Astrocyte of the cerebellum (primary cell): ENCODE results near the gene PHLDB1.

Experiments
- DNase-seq: peaks from one replicate; pipeline ENCODE4 v3.0.0-alpha.2; 2011; ENCODE audit warnings: low read depth
- H3K4me3 ChIP-seq: 2 replicates; pipeline ENCODE4 v1.5.1; 2011; ENCODE audit warnings: mild to moderate bottlenecking, low read depth, low read length, moderate library complexity
- in situ Hi-C: cut with HindIII; loops from 2 replicates; pipeline ENCODE4 v1.10.0; 2017; ENCODE audit warnings: low sequenced_read_pairs
- TF ChIP-seq, protein P1 (sequence below): IDR thresholded peaks from 2 replicates; pipeline ENCODE4 v1.5.1; 2012; ENCODE audit warnings: low read length, low read depth, moderate library complexity, mild to moderate bottlenecking; ENCODE audit errors: missing control alignments

Gene PHLDB1

DNA sequence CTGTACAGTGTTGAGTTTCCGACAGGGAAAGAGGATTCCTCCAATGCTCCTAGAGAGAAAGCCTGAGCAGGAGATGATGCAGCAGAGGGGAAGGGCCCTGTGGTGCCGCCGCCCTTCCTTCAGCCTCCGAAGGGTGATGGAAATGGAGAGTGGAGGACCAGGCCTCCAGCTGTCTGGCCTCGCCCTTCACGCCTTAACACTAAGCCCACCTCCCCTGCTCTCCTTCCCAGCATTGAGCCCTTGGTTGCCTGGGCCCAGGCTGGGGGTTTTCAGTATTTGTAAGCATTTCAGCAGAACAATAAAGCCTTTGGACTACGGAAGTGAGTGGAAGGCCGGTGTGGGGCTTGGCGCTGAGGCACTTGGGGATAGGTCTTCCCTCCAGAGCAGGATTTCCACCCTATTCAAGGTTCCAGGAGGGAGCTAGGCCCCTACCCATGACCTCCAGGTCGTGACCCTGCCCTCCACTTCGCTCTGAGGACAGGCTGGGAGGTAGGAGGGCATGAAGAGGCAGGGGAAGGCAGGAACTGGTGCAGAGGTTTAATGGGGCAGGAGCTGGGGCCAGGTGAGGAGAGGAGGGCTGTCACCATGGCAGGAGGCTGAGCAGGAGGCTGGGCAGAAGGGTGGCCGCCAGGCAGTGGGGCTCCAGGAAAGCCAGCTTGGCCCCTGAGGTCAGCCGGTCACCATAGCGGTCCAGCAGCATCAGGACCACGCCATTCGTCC, 50.5 kb downstream of the PHLDB1 start:
- in situ Hi-C loops = no loop called here
- H3K4me3 ChIP-seq = no peak overlapping the region
- TF ChIP-seq, protein P1, sequence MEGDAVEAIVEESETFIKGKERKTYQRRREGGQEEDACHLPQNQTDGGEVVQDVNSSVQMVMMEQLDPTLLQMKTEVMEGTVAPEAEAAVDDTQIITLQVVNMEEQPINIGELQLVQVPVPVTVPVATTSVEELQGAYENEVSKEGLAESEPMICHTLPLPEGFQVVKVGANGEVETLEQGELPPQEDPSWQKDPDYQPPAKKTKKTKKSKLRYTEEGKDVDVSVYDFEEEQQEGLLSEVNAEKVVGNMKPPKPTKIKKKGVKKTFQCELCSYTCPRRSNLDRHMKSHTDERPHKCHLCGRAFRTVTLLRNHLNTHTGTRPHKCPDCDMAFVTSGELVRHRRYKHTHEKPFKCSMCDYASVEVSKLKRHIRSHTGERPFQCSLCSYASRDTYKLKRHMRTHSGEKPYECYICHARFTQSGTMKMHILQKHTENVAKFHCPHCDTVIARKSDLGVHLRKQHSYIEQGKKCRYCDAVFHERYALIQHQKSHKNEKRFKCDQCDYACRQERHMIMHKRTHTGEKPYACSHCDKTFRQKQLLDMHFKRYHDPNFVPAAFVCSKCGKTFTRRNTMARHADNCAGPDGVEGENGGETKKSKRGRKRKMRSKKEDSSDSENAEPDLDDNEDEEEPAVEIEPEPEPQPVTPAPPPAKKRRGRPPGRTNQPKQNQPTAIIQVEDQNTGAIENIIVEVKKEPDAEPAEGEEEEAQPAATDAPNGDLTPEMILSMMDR = no peak
- DNase-seq = no peak

DNA sequence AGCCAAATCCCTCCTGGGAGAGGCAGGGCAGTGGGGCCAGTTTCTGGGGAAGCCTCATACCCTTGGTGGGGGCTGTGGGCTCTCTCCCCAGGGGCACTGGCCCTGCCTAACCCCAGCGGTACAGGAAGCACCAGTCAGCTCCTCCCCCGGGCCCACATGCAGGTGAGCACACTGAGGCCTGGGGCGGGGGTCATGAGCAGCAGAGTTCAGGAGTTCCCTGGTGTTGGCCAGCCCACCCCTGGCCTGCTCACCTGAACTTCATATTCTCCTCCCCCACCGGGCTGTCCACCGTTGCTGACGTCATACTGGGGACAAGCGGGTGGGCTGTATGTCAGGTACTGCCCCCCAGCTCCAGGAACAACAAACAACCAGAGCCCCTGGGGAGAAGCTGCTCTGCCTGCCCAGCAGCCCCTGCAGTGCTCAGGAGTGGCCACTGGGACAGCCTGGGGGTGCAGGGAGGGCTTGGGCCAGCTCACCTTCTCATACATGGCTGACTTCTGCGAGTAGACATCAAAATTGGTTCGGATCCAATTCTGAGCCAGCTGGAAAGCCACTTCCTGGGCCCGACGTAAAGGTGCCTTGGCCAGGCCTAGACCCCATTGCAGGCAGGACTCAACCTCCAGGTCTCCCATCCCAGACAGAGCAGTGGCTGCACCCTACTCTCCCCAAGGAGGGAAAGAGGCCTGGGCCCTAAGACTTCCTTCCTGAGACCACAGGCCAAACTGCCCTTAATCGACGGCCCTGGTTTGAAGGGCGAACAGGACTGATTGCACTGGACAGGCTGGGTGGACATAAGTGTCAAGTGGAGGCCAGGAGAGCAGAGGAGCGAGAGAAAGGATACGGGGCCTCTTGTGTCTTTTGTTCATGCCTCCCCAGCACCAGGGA, 51.3 kb downstream of the PHLDB1 start:
- DNase-seq = no peak
- in situ Hi-C loops = no loop called here
- TF ChIP-seq, protein P1 = peak; percentile 25
- no peak overlapping the region for H3K4me3 ChIP-seq

DNA sequence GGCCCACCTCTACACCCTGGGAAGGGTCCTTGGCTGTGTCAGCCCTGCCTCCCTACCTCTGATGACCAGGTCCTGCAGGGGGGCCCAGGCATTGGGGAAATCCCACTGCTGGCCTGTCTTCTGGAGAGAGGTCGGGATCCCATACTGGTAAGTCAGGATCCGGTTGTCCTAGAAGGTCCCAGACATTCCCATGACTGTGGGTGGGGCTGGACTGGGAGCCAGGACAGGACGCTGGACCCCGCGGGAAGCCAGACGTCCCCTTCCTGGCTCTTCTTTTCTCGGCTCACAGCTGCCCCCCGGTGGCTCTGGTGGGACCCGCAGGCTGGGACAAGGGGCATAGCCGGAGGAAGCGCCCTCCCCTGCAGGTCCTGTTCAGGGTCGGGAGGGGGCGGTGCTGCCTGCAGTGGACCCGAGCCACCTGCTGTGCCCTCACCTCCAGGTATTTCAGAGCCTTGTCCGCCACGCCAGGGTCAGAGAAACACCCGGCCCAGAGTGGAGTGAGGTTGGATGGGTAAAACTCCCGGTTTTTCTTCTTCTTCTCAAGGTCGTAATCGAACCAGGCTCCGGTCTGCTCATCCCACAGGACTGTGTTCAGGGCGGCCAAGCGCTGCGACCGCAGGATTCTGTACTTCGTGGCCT, 52.0 kb downstream of the PHLDB1 start:
- H3K4me3 ChIP-seq = no peak overlapping the region
- TF ChIP-seq, protein P1 = peak; percentile 97
- DNase-seq = peak; percentile 35
- in situ Hi-C loops = no loop called here

GRCh38 chr11:118659953-118660680, 52.7 kb downstream of the PHLDB1 start:
- DNase-seq = no peak
- no peak overlapping the region for H3K4me3 ChIP-seq
- in situ Hi-C loops = no loop called here
- TF ChIP-seq, protein P1 = no peak

- in situ Hi-C loops = no loop called here
- TF ChIP-seq, protein P1 = no peak
- H3K4me3 ChIP-seq = no peak overlapping the region
- no peak for DNase-seq
These were observed 53.4 kb downstream of the PHLDB1 start for GRCh38 chr11:118660681-118661424.
